Muscle of arm (tissue), 12 donors: ENCODE results near the gene EDEM2. TPM values are rescaled to one million over a fixed set of nuclear protein-coding genes. Genes with fewer than 3 reads are reported as not detected.
"Not testable (repeated sequence)": the region's sequence is repeated elsewhere in the genome, so short reads cannot be mapped to it uniquely, and the experiment has no call there.

Source experiments
- DNase-seq: peaks from one replicate; pipeline ENCODE4 v3.0.0-alpha.2; 2013
- polyA plus RNA-seq, 12 donors: library from polyadenylated mRNA; unstranded; fragments of 120-200 nt; gene quantifications; one replicate each; pipeline ENCODE4 v1.2.1, GENCODE V29; 2013; ENCODE audit not compliant: insufficient read length in 12 of 12

The EDEM2 gene
- polyA plus RNA-seq, 12 donors, result 7.5 to 11.2 (median 9.5) TPM; not detected in 1

DNA sequence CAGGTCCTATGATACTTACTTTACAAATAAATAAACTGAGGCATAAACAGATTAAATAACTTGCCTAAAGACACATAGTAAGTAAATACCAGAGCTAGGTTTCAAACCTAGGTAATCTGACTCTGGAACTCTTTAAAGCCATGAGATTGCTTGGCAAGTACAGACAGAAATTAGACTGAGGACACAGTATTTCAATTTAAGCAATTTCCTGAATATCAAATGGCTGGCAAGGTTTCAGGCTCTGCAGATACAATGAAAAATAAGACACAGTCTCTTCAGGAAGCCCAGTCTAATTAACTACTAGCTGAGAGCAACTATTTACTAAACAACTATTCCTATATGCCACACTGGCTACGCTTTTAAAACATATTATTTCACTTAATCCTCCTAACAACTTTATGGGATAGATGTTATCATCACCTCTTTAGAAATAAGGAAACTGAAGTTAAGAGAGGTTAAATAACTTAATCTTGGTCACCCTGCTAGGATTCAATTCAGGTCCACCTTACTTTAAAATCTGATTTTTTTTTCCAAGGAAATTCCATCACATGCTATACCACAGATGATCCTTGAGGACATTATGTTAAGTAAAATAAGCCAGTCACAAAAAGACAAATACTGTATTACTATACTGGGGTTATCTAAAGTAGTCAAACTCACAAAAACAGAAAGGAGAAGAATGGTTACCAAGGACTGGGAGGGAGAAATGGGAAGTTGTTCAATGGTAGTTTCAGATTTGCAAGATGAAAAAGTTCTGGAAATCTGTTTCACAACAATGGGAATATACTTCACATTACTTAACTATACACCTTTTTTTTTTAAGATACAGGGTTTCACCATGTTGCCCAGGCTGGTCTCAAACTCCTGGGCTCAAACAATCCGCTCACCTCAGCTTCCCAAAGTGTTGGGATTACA lies 58.6 kb downstream of the EDEM2 start:
- DNase-seq, result no peak

- no peak for DNase-seq
Observed at GRCh38 chr20:35087791-35088190, 59.3 kb downstream of the EDEM2 start.

- no peak for DNase-seq
Observed at GRCh38 chr20:35087355-35087754, 59.8 kb downstream of the EDEM2 start.

DNA sequence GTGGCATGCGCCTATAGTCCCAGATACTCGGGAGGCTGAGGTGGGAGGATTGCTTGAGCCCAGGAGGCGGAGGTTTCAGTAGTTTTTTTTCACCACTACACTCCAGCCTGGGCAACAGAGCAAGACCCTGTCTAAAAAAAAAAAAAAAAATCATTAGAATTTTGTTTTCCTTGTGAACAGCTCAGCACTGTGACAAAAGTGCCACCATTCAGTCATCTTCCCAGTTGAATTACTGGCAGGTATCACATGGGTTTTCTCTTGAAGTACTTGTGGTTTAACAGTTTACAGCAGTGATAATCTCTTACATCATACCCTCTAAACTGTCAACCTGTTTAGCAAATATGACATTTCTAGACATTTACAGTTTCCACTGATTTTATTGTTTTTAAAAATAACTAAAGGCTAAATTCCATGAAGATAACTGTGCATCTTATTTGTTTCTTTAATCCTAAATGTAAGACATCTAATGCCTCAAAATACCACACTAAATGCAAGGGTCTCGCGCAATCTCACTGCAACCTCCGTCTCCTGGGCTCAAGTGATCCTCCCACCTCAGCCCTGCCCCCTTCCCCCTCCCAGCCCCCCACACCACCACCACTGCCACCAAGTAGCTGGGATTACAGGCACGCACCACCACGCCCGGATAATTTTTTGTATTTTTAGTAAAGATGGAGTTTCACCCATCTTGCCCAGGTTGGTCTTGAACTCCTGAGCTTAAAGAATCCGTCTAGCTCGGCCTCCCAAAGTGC lies 61.5 kb downstream of the EDEM2 start:
- DNase-seq, result no peak

DNA sequence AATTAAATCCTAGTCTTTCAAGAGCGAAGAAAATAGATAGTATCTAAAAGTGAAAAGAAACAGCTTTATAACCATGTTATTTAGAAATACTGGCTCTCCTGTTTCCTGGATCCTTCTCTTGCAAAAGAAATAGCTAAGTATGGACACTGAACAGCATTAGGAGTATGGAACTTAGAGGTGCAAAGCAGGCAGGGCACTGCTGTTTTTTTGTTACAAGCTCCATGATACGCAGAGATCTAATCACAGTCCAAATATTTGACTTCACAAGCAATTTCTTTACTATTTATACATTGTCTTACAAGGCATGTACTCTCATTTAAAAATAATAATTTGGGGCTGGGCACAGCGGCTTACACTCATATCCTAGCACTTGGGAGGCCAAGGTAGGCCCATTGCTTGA lies 62.1 kb downstream of the EDEM2 start:
- DNase-seq, result no peak

- DNase-seq, result not testable (repeated sequence)
Observed at GRCh38 chr20:35080348-35080642, 66.8 kb downstream of the EDEM2 start.

DNA sequence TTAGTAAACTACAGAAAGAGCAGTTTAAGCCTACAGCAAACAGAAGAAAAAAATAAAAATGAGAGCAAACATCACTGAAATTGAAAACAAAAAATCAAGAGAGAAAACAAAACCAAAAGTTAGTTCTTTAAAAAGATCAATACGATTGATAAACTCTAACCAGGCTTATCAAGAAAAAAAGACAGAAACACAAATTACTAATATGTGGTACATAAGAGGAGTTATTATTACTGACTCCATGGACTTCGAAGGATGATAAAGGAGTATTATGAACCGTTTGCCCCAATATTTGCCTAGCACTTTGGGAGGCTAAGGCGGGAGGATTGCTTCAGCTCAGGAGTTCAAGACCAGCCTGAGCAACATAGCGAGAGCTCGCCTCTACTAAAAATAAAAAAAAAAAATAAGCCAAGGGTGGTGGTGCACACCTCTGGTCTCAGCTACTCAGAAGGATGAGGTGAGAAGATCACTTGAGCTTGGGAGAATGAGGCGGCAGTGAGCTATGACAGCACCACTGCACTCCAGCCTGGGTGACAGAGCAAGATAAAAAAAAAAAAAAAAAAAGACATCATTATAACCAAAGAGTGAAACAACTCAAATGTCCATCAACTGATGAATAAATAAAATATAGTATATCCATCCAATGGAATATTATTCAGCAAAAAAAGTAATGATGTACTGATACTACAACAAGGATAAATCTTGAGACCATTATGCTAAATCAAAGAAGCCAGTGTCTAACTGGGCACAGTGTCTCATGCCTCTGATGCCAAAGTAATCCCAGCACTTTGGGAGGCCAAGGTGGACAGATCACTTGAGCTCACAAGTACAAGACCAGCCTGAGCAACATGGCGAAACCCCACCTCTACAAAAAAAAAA lies 67.4 kb downstream of the EDEM2 start:
- no peak for DNase-seq

DNA sequence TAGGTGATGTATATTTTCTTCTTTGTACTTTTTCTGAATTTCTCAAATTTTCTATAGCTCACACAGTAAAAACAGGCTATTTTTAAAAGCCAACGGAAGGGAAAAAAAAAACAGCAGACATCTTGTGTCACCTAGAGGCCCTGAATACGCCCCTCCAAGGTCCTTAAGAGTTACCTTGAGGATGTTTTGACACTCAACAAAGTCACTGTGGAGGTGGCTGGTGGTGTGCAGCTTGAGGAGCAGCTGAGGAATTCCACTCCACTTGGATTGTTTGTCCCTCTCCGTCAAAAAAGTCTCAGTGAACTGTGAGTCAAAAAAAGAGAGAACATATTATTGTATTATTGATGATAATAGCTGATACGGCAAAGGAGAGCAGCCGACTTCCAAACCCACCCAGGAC lies 69.3 kb downstream of the EDEM2 start:
- DNase-seq, result no peak

- no peak for DNase-seq
Observed at GRCh38 chr20:35077341-35077740, 69.8 kb downstream of the EDEM2 start.

GRCh38 chr20:35071436-35072153 lies 75.5 kb downstream of the EDEM2 start:
- DNase-seq, result not testable (repeated sequence)

GRCh38 chr20:35066194-35066593 lies 80.9 kb downstream of the EDEM2 start:
- DNase-seq, result no peak

Other genes with a start within 250 kb of the EDEM2 start
- gene GSS, start 191.5 kb downstream of the EDEM2 start, polyA plus RNA-seq, result 10 to 100 TPM in 11 of 12 donors, not detected in 1; 22.6 to 38.8 (median 28.8) TPM
- gene MYH7B, start 191.5 kb downstream of the EDEM2 start, polyA plus RNA-seq, result 100 to 1,000 TPM in 4 of 12 donors, 10 to 100 TPM in 8; 56.9 to 480 (median 92.0) TPM
- gene TRPC4AP, start 54.5 kb downstream of the EDEM2 start, polyA plus RNA-seq, result 10 to 100 TPM in 11 of 12 donors, not detected in 1; 31.0 to 62.0 (median 56.2) TPM
- 10 to 100 TPM in 11 of 12 donors, not detected in 1; 30.2 to 55.4 (median 40.6) TPM for gene PROCR, start 24.7 kb upstream of the EDEM2 start, polyA plus RNA-seq
- gene MMP24, start 79.4 kb upstream of the EDEM2 start, polyA plus RNA-seq, result under 1 TPM in 10 of 12 donors, not detected in 2; 0.19 to 0.77 (median 0.44) TPM
- gene MMP24OS, start 130.8 kb upstream of the EDEM2 start, polyA plus RNA-seq, result 10 to 100 TPM in 11 of 12 donors, not detected in 1; 15.5 to 99.2 (median 21.3) TPM
- 10 to 100 TPM in 11 of 12 donors, not detected in 1; 54.1 to 88.2 (median 63.3) TPM for gene EIF6, start 137.4 kb upstream of the EDEM2 start, polyA plus RNA-seq
- gene FAM83C, start 145.1 kb upstream of the EDEM2 start, polyA plus RNA-seq, result 10 to 100 TPM in 1 of 12 donors, 1 to 10 TPM in 2, not detected in 9; 1.4 to 12.1 (median 4.5) TPM